ENCODE data around the gene NAMPT. TPM values are rescaled to one million over a fixed set of nuclear protein-coding genes. Genes with fewer than 3 reads are reported as not detected.

Gene NAMPT
- total RNA-seq, 2 donors from 2014 or later: 88.6 to 273 TPM

DNA sequence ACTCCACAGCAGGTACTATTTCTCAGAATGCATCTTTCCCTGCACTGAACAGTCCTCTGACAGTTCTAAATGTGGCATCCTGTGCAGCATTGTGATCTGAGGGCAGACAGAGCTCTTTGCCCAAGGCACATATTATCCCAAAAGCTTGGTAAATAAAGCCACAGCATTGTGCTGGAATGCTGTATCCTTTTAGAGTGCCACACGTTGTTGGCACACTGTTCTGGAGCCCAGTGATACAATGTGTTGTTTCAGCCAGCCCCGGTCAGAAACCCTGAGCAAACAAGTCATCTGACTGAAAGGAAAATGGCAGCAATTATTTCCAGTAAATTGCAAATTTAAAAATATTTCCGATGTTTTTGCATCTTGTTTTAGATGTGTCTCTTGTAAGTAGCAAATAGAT is 45.4 kb downstream of the NAMPT start:
- Histone ChIP-seq H3K4me1 (no peaks in the 10 kb centered on the region), H3K27ac (no peak overlapping the region), H3K27me3 (no peaks in the 10 kb centered on the region), H3K36me3 (no peaks in the 10 kb centered on the region), H3K9ac (ENCODE audit: low read depth in 2 of 2, low read length in 2 of 2) (no peak overlapping the region), H3K4me3 (no peak overlapping the region), H3K9me3 (no peaks in the 10 kb centered on the region)
- no peak for DNase-seq
- TF ChIP-seq CTCF (IDR thresholded peaks at IDR 0.05): no peak
- intact Hi-C loops (cut with DNase I): no loop called here

GRCh38 chr7:106238830-106239229 is 46.0 kb downstream of the NAMPT start:
- H3K9me3 ChIP-seq: no peaks in the 10 kb centered on the region
- H3K27me3 ChIP-seq: no peaks in the 10 kb centered on the region
- DNase-seq: no peak
- TF ChIP-seq CTCF (IDR thresholded peaks at IDR 0.05): no peak
- H3K9ac ChIP-seq (ENCODE audit: low read depth in 2 of 2, low read length in 2 of 2): no peak overlapping the region
- no peaks in the 10 kb centered on the region for H3K4me1 ChIP-seq
- no peak overlapping the region for H3K4me3 ChIP-seq
- H3K27ac ChIP-seq: no peak overlapping the region
- no peaks in the 10 kb centered on the region for H3K36me3 ChIP-seq
- intact Hi-C loops (cut with DNase I): no loop called here

- no peak for TF ChIP-seq CTCF (IDR thresholded peaks at IDR 0.05)
- no peaks in the 10 kb centered on the region for H3K27me3 ChIP-seq
- H3K4me1 ChIP-seq: no peaks in the 10 kb centered on the region
- DNase-seq: no peak
- no peak overlapping the region for H3K27ac ChIP-seq
- no peak overlapping the region for H3K9ac ChIP-seq (ENCODE audit: low read depth in 2 of 2, low read length in 2 of 2)
- intact Hi-C loops (cut with DNase I): no loop called here
- no peaks in the 10 kb centered on the region for H3K9me3 ChIP-seq
- H3K36me3 ChIP-seq: no peaks in the 10 kb centered on the region
- no peak overlapping the region for H3K4me3 ChIP-seq
These were observed 48.7 kb downstream of the NAMPT start for GRCh38 chr7:106236065-106236464.

- Histone ChIP-seq H3K4me1 (no peaks in the 10 kb centered on the region), H3K9ac (ENCODE audit: low read depth in 2 of 2, low read length in 2 of 2) (no peak overlapping the region), H3K4me3 (no peak overlapping the region), H3K9me3 (no peaks in the 10 kb centered on the region), H3K27me3 (no peaks in the 10 kb centered on the region), H3K27ac (no peak overlapping the region), H3K36me3 (no peaks in the 10 kb centered on the region)
- DNase-seq: no peak
- intact Hi-C loops (cut with DNase I): no loop called here
- TF ChIP-seq CTCF (IDR thresholded peaks at IDR 0.05): no peak
These were observed 50.4 kb downstream of the NAMPT start for GRCh38 chr7:106234425-106234824.

- no peaks in the 10 kb centered on the region for H3K27me3 ChIP-seq
- H3K9ac ChIP-seq (ENCODE audit: low read depth in 2 of 2, low read length in 2 of 2): no peak overlapping the region
- no peak overlapping the region for H3K27ac ChIP-seq
- TF ChIP-seq CTCF (IDR thresholded peaks at IDR 0.05): no peak
- H3K4me3 ChIP-seq: no peak overlapping the region
- H3K4me1 ChIP-seq: no peaks in the 10 kb centered on the region
- intact Hi-C loops (cut with DNase I): no loop called here
- H3K36me3 ChIP-seq: no peaks in the 10 kb centered on the region
- DNase-seq: no peak
- no peaks in the 10 kb centered on the region for H3K9me3 ChIP-seq
These were observed 52.8 kb downstream of the NAMPT start for GRCh38 chr7:106231856-106232490.
